GM18499 (cell line): ENCODE results near the gene PDCD6IP.

Source experiments
- ATAC-seq: cut with Tn5 transposase; IDR thresholded peaks from one replicate; pipeline ENCODE4 v1.9.1; 2021; ENCODE audit warnings: moderate number of reproducible peaks; ENCODE audit not compliant: insufficient read depth, unreplicated experiment

The PDCD6IP gene

GRCh38 chr3:33885496-33885895 lies 87.1 kb downstream of the PDCD6IP start:
- no peak for ATAC-seq

GRCh38 chr3:33886015-33886414 lies 87.6 kb downstream of the PDCD6IP start:
- no peak for ATAC-seq

DNA sequence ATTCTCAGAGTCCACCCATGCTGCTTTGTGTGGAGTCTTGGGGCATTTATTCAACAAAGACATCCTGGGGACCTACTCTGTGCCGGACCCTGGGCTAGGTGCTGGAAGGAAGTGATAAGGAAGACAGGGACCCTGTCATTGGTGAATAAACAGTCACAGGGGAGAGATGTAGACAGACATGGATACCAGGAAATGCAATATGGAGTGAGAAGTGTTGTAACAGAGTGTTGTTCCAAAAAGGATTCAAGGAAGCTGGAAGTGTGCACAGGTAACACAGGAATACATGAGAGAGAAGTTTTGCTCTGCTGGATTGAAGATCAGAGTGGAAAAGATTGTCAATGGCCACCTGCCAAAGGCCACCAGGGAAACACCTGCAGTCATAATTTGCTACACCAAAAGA lies 89.0 kb downstream of the PDCD6IP start:
- no peak for ATAC-seq

GRCh38 chr3:33889394-33890039 lies 91.1 kb downstream of the PDCD6IP start:
- ATAC-seq: no peak

GRCh38 chr3:33892655-33893054 lies 94.2 kb downstream of the PDCD6IP start:
- no peak for ATAC-seq

DNA sequence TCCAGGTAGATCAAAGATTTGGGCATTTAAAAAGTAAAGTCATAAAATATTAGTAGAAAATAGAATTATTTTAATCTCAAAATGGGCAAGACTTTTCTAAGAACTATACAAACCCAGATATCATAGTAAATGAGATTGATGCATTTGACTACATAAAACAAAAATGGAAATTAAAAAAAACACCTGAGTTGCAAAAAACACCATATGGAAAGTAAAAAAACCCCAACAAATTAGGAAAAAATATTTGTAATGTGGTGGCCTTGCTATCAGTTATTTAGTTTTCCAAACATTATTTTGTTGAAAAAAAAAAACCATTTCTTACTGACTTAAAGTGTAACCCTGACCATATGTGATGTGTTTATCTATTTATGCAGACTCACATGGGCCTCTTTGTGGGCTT lies 97.2 kb downstream of the PDCD6IP start:
- ATAC-seq: no peak

DNA sequence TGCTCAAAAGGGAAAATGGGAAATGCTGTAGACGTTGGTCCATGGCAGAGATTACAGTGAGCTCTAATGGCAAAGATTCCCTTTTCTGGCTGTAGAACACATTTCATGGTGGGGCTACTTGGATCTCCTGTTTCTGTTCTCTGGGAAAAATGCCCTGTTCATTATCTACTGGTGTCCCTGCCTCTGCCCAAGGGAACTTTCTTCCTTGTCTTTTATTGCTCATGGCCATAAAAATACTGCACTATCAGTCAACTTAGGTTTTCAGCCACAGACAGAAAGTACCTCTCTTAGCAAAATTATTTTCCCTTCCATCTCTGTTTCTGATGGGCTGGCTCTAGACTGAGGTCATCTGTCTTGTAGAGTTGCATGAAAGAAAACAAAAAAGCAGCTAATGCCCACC lies 98.9 kb downstream of the PDCD6IP start:
- ATAC-seq: no peak

- no peak for ATAC-seq
Observed at GRCh38 chr3:33898901-33899300, 100.5 kb downstream of the PDCD6IP start.

DNA sequence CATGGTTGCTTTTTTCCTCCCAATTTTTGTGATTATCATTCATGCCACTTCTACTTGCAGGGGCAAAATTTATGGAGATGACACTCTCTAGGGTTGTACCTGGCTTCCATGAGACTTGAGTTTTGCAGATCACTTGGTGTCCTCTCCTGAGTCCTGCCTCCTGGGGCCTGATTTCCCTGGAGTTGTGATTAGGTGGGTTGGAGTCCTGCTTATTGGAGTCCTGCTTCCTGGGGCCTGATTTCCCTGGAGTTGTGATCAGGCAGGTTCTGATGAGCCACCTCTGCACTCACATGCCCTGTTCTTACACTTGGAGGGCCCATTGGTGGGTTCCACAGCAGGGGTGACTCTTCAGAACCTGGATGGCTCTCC lies 102.0 kb downstream of the PDCD6IP start:
- ATAC-seq: no peak

GRCh38 chr3:33900809-33901505 lies 102.5 kb downstream of the PDCD6IP start:
- ATAC-seq: no peak

GRCh38 chr3:33901862-33902563 lies 103.6 kb downstream of the PDCD6IP start:
- ATAC-seq: no peak

GRCh38 chr3:33904730-33905129 lies 106.3 kb downstream of the PDCD6IP start:
- ATAC-seq: no peak

- no peak for ATAC-seq
Observed at GRCh38 chr3:33908250-33908851, 109.9 kb downstream of the PDCD6IP start.

GRCh38 chr3:33909547-33909946 lies 111.1 kb downstream of the PDCD6IP start:
- no peak for ATAC-seq

- ATAC-seq: no peak
Observed at GRCh38 chr3:33910031-33910430, 111.6 kb downstream of the PDCD6IP start.

- ATAC-seq: no peak
Observed at GRCh38 chr3:33911525-33912322, 113.3 kb downstream of the PDCD6IP start.

DNA sequence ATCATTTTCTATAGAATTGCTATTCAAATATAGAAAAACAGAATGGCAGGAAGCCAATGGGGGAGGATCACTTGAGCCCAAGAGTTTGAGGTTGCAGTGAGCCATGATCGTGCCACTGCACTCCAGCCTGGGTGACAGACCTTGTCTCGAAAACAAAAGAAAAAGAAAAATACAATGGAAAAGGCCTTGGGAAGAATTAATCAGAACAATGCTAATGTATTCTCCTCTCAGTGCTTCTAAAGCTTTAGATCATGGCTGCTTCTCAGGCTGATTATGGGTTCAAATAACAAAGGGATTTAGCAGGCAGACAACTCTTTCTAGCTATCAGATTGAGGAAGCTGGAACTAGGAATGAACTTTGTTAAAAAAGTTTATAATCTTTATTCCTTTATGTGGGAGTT lies 115.8 kb downstream of the PDCD6IP start:
- no peak for ATAC-seq

DNA sequence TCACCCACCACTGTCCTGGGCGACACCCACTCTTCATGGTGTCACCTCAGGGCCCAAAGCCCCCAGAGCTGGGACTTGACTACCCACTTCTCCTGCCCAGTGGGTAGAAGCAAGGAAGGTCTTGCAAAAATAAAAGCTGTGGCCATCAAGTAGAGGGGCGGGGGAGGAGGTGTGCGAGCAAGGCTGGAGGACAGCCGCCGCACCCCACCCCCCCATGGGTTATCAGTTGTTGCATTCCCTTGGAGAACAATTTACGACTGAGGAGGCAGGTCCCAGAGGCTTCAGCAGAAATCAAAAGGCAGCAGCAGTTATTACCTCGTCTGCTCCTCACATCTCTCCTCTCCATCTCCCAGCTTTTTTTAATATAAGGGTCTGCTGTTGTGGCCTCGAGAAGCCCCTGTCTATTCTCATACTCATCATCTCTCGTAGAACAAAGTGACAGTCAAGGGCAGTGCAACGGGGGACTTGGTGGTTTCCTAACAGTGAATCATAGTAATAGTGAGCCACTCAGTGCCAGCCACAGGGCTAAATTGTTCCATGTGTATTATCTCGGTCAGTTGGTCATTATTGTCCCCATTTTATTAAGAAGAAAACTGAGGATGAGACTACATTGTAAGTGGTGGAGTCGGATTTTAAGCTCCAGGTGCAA lies 116.4 kb downstream of the PDCD6IP start:
- no peak for ATAC-seq

DNA sequence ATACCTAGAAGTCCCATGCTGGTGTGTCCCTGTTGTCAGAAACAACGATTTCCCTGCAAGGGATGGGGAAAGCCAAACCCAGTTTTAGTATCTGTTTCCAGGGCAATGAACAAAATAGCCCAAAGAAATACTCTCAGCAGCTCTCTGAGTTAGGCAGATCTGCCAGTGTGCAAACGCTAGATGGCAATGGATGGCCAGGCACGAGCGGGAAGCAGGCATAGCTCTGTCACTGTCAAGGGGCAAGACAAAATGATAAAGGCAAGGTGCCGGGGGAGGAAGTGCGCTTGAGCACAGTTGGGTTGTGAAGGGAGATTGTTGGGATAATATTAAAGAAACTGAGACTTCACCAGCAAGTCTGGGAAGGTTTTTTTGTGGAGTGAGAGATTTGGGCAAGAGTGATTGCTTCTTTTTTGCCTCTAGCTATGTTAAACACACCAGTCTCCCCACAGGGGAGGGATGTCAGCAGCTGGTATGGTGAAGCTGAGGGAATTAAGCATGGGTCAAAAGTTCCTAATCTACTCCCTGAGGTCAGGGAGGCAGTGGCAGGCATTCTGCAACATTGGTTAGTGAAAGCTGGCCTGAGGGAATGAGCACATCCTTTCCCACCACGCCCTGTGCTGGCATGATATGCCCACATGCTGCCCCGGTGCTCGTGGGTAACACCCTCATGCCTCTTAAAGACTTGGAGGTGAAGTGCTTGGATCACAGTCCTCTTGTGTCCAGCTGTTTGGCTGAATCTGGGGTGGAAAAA lies 117.5 kb downstream of the PDCD6IP start:
- ATAC-seq: no peak
